Activated CD4-positive, CD25-positive, alpha-beta regulatory T cell treated with anti-CD3 and anti-CD28 coated beads, Interleukin-2, amount 50 U/mL, for 24 hours (primary cell): ENCODE measurements around the gene FAM187B.
"Not testable (repeated sequence)": the region's sequence is repeated elsewhere in the genome, so short reads cannot be mapped to it uniquely, and the experiment has no call there.

ENCODE experiments used
- ATAC-seq, 2 donors: fragments of 150-1000 bp; cut with Tn5 transposase; one replicate each; pipeline ENCODE4 v1.10.0; 2021; ENCODE audit warnings: mild to moderate bottlenecking in 1 of 2, moderate library complexity in 1 of 2

The FAM187B gene

DNA sequence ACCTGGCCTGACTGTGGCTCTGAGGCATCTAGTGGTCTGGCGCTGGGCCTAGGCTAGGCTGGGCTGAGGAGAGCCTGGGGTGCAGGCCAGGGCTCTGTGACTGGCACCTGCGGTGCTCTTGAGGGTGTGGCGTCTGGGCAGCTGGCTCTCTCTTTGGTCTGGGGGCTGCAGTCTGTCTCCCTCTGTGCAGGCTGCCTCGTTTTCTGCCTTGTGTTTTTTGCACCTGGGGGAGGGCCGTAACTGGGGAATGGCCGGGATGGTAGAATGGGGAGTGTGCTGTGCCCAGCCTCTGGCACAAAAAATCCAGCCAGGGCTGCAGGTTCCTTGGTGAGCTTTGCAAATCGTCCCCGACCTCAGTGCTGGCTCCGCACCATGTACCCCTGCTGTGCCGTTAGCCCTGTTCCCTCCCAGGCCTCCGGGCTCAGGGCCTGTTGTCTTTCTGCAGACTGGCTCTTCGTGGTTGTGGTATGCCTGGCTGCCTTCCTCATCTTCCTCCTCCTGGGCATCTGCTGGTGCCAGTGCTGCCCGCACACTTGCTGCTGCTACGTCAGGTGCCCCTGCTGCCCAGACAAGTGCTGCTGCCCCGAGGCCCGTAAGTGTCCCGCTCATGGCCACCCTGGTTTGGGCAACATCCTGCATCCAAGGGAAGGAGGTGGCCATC lies 33.7 kb upstream of the FAM187B start:
- ATAC-seq: no peak

DNA sequence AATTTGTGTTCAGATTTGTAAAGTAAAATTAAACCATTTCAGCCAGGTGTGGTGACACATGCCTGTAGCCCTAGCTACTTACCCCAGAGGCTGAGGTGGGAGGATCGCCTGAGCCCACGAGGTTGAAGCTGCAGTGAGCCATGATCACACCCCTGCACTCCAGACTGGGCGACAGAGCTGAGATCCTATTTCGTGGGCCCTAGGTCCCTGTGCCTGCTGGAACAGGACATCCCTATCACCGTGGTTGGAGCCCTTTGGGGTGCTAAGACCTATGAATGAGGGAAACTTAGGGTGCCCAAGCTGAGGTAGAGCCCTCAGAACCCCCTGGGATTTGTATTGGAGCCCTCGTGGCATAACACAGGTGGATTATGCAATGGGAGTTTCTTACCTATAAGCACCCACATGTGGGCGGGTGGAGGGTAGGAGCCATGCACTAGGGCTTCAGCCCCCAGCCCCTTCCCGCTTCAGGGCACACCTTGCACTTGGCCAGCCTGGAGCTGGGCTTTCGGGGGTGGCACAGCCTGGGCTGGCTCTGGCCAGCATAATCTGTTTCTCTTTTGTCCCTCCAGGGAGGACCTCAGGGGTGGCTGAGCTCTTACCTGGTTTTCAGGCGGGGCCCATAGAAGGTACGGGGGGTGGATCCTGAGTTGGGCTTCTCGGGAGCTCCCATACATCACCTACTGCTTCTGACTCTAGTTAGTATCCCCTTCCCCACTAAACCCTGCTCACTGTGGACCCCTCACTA lies 33.0 kb upstream of the FAM187B start:
- ATAC-seq: no peak

DNA sequence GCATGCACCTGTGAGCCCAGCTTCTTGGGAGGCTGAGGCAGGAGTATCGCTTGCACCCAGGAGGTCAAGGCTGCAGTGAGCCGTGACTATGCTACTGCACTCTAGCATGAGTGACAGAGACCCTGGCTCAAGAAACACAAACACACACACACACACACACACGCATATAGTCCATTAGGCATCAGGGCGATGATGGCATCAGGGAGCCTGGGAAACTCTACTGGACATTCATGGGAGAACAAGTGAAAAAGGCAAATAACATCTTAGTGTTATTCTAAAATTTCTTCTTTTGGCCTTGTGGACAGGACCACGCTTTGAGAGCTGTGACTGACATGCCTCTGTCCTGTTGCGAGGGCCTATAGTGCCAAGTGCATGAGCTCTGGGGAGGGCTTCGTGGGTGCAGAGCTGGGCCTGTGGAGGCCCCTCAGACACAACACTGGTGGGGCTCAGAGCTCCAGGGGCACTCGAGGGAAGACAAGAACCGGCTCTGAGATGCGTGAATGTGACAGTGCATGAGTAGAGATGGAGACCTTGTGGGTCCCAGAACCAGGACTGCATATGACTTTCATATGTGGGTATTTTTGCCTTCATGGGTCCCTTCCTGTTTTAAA lies 32.3 kb upstream of the FAM187B start:
- no peak for ATAC-seq

DNA sequence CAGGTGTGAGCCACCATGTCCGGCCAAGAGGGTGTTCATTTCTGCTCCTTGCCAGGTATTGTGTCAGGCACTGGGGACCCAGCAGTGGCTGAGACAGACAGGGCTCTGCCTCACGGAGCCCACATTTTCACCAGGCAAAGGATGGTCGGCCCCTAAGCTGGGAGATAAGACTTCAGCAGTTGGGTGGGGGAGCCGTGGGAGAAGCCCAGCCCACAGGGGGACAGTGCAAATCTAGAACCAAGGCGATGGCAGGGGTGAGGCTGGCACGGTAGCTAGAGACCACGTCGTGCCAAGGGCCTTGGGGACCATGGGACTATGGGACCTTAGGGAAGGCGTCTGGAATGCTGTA lies 28.5 kb upstream of the FAM187B start:
- ATAC-seq: no peak

DNA sequence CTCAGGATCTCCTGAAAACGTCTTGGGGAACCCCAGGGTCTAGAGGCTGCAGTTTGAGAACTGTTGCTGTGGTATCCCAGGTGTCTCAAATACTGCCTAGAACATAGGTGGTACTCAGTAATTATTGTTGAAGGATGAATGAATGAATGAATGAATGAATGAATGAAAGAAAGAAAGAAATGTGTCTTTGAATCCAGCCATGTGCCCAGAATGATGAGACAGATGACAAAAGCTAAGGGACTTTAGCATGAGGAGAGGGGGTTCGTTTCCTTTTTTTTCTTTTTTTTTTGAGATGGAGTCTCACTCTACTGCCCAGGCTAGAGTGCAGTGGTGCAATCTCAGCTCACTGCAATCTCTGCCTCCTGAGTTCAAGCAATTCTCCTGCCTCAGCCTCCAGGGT lies 28.0 kb upstream of the FAM187B start:
- no peak for ATAC-seq

DNA sequence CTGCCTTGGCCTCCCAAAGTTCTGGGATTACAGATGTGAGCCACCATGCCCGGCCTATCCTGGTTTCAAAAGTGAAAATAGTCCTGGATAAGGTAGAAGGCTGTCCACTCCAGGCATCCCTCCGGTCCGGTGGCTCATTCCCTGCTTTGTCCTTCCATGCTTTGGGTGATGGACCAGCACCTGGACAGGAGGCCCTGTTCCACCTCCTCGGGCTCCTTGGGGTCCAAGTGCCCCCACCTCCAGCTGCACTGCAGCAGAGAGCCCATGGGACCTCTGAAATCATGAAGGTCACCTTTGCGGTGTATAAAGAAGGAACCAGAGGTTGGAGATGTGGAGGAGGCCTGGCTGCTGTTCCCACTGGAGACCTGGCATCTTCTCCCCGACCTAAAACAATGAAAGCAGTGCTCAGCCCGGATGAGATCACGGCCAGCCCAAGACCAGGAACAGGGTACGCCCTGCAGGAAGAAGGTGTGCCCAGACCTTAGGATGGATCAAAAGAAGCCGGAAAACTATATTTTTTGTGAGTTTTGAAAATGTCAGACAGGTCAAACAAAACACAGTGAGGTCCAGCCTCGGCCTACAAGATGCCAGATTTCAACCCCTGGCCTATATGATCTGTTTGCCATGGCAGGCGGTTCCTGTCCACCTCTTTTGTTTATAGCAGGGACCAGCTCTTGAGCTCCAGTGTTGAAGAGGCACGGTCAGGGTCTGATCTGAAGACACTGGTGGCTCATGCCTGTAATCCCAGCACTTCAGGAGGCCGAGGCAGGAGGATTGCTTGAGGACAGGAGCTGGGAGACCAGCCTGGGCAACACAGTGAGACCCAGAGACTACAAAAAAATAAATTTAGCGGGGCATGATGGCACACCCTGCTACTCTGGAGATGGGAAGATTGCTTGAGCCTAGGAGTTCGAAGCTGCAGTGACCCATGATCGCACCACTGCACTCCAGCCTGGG lies 26.1 kb upstream of the FAM187B start:
- no peak for ATAC-seq

DNA sequence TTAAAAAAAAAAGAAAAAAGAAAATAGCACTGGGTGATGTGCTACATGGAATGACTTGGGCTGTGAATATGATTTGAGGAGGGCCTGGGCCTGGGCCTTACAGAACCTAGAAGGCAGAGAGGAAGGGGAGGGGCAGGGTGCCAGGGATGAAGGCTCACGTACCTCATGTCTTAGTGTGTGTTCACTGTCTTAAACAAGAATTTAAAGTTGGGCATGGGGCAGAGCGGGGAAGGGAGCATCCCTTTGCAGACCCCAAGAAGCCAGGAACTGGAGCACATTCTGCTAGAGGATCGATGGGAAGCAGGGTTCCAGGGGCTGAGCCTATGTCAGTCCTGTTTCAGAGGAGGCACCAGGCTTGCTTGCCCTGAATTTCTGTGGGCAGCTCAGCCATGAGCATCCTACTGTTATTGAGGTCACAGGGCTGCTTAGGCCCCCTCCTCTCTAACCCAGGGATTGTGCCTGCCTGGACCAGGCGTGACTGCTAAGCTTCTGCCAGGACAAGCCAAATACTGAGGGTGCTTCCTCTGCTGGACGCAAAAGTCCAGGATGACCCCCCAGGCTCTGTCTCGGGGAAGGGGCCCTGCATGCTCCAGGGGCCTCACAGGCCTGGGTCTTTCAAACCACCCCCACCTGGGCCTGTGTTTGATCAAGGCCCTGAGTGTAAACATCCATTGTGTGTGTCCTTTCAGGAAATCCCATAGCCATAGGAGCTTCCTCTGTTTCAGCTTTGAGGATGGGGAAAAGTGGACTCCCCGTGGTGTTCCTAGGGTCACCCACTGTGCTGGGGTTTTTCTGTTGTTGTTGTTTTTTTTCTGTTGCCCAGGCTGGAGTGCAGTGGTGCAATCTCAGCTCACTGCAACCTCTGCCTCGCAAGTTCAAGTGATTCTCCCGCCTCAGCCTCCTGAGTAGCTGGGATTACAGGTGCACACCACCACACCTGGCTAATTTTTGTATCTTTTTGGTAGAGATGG lies 25.1 kb upstream of the FAM187B start:
- no peak for ATAC-seq

DNA sequence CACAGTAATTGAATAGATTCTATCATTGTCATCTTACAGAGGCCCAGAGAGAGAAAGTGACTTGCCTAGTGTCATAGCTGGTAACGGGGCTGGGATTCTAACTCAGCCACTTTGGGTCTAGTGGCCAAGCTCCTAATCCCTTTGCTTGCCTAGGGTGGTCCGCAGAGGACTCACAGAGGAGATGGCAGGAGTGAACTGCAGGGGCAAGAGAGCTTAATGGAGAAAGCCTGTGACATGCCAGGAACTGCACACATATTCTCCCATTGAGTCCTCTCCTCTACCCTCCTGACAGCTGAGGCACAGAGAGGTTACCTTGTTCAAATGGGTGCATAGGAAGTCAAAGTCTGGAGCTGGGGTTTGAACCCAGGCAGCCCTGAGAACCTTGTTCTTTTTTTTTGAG lies 22.9 kb upstream of the FAM187B start:
- ATAC-seq: no peak

DNA sequence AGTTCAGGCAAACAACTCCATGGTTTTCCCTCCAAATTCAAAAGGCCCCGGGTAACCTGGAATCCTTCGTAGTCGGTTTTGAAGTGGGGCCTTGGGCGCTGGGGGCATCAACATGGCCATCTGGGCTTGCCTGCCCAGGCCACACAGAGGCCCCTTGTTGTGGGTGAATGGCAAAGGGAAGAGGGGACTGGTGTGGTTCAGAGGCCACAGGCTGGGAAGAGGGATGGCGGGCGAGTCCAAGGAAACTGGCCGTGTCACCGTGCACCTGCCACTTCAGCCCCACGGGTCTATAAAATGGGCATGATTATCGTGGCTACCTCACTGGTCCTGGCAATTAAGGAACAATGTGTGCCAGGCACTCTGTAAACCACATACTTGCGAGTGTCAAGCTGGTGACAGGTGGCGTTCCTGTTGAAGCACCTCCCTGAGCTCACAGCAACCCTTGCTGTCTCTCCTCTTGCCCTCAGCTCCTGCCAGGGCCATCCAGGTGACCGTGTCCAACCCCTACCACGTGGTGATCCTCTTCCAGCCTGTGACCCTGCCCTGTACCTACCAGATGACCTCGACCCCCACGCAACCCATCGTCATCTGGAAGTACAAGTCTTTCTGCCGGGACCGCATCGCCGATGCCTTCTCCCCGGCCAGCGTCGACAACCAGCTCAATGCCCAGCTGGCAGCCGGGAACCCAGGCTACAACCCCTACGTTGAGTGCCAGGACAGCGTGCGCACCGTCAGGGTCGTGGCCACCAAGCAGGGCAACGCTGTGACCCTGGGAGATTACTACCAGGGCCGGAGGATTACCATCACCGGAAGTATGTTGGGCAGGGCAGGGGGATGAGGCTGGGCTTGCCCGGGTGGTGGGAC lies 21.5 kb upstream of the FAM187B start:
- no peak for ATAC-seq

DNA sequence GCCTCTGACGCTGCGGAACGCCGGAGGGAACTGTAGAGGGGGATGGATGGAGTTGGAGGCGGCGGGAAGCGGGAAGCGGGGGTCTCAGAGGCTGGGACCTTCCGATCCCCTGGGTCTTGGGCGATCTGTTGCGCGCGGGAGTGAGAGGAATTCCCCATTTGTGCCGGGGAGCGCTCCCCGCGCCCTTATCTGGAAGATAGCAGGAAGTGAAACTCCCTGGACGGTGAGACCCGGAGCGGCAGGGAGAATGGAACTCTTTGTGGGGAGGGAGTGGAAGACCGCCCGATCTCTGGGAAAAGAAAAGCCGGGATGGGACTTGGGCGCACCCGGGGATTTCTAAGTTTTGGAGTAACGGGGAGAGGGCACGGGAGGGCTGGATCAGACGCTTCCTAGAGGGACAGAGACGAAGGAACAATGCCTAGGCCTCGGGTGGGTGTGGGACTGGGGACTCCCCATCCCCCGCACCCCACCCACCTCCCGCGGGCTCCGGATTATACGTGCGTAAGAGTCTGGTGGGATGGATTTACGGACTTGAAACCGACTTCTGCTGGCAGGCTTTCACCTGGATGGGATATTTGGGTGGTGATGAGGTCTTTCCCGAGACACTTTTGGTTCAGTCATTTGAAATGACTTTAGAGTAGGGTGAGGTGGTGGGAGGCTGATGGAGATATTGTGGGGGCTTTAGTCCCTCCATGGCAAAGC lies 20.8 kb upstream of the FAM187B start:
- ATAC-seq: no peak

DNA sequence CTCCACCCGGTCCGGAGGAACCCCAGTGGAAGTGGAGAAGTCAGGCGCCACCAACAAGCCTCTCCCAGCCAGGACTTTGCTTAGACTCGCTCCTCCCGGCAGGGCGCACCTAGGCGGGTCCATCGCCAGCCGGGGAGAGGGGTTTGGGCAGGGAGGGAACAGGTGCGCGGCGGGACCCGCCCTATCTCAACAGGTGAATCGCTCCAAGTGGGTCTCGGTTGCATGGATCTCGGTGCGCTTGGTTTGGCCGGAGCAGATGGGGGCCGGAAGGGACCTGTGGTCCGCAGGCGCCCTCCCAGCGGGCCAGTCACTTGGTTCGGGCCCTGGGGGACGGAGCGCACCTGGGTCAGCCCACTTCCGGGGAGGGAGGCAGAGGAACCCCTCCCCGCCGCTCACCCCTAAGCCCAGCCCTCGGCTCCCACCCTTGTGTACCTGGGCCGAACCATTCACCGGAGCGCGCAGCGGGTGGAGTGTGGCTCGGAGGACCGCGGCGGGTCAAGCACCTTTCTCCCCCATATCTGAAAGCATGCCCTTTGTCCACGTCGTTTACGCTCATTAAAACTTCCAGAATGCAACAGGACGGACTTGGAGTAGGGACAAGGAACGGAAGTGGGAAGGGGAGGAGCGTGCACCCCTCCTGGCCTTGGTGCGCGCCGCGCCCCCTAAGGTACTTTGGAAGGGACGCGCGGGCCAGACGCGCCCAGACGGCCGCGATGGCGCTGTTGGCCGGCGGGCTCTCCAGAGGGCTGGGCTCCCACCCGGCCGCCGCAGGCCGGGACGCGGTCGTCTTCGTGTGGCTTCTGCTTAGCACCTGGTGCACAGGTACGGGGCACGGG lies 20.0 kb upstream of the FAM187B start, which contains the start of gene LSR:
LSR (plus strand) TSS at position 693 of the 836 bp plus-strand sequence; CDS start at position 714, 21 bp downstream.
- peak; percentile 89 to 92 for ATAC-seq

DNA sequence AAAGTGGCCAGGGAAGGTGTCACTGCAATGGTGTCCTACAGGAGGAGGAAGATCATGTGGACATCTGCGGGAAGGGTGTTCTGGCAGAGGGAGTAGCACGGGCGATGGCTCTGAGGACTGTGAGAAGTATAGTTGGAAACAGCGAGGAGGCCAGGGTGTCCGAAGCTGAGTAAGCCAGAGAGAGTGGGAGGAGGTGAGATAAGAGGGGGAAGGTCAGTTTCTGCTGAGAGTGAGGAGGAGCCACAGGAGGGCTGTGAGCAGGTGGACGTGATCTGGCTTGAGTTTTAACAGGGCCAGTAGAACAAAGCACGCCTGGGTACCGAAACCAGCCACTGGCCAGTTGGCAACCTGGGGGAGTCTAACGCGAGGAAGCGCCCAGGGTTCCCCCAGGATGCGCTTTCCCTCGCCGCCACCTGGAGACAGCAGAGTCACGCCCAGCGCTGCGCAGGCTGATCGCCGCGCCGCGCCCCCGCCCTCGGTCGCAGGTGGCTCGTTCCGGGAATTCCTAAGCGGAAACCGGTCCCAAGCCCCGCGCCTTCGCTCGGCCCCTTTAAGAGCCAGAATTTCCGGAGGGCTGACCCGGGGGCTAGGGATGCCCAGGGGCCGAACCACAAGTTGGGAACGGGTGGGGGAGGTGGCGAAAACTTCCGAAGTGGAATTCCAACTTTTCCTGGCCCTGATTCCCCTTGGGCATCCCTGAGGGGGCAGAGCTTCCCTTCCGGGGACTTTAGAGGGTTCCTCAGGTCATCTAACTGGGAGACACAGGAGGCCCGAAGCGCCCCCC lies 19.2 kb upstream of the FAM187B start:
- peak; percentile 34 to 54 for ATAC-seq

DNA sequence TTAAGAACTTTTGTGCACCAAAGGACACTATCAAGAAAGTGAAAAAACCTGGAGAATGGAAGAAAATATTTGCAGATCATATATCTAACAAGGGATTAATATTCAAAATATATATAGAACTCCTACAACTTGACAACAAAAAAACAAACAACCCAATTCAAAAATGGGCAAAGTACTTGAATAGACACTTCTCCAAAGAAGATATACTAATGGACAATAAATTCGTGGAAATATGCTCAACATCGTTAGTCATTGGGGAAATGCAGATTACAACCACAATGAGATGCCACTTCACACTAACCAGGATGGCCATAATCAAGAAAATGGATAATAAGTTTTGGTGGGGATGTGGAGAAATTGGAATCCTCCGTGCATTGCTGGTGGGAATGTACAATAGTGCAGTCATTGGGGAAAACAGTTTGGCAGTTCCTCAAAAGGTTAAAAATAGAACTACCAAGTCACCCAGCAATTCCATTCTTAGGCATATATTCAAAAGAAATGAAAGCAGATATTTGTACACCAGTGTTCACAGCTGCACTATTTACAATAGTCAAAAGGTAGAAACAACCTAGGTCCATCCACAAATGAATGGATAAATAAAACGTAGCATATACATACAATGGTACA lies 18.0 kb upstream of the FAM187B start:
- no peak for ATAC-seq

DNA sequence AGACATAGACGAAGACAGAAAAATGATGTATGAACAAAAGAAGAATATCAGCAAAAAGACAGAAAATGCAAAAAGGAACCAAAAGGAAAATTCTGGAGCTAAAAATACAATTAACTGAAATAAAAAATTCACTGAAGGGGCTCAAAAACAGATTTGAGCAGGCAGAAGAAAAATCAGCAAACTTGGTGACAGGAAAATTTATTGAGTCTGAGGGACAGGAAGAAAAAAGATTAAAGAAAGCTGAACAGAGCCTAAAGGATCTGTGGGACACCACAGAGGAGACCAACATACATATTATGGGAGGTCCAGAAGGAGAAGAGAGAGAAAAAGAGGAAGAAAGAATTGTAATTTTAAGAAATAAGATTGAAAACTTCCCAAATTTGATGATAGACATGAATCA lies 12.9 kb upstream of the FAM187B start:
- ATAC-seq: no peak

DNA sequence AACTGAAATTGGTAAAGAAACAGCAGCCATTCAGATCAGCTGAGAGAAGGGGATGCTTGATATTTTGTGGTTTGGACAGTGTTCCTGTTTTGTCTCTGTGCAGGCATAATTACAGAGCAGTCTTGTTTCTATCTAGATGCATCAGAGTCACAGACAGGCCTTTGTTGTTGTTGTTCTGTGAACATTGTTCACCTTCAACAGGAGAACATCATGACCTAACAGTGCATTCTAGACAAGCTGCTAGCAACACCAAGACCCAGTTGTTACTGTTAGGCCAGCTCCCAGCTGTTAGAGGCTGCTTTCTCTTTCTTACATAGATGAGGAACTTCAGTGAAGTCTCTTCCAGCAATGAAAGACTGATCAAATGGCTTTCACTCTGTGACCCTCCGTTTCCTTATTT lies 11.8 kb upstream of the FAM187B start:
- peak; percentile 89 to 94 for ATAC-seq

DNA sequence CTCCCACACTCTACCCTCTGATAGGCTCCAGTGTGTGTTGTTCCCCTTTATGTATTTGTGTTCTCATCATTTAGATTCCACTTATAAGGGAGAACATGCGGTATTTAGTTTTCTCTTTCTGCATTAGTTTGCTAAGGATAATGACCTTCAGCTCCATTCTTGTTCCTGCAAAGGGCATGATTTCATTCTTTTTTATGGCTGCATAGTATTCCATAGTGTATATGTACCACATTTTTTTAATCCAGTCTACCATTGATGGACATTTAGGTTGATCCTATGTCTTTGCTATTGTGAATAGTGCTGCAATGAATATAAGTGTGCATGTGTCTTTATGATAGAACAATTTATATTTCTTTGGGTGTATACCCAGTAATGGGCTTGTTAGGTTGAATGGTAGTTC lies 11.1 kb upstream of the FAM187B start:
- ATAC-seq: not testable (repeated sequence)

DNA sequence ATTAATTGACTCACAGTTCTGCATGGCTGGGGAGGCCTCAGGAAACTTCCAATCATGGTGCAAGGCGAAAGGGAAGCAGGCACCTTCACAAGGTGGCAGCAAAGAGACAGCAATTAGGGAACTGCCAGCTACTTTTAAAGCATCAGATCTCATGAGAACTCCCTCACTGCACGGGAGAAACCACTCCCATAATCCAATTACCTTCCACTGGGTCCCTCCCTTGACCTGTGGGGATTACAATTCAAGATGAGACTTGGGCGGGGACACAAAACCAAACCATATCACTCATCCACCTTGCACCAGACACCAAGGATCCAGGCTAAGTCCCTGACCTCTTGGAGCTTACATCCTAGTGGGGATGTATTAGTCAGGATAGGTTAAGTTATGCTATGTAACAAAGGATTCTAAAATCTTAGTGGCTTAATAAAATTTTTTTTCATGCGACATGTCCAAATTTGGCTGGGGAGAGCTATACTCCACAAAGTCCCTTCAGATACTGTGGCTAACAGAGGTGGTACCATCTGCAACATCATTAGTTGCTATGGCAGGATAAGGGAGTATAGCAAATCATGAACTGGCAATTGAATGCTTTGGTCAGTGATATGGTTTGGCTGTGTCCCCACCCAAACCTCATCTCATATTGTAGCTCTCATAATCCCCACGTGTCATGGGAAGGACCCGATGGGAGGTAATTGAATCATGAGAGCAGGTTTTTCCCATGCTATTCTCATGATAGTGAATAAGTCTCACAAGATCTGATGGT lies 8.3 kb upstream of the FAM187B start:
- ATAC-seq: no peak
